HepG2 (cell line): ENCODE results near the gene KDM7A. TPM values are rescaled to one million over a fixed set of nuclear protein-coding genes. Genes with fewer than 3 reads are reported as not detected.
A peak's percentile ranks its signal among the peaks of the same experiment; 100 is the strongest.

Experiments
- CEBPB ChIP-seq: IDR thresholded peaks from 2 replicates; pipeline ENCODE4 v1.6.1; 2011; ENCODE audit warnings: low read depth, low read length, improper control_type of control experiment, borderline replicate concordance
- CENPT ChIP-seq: sonication (generic); formaldehyde crosslinking; IDR thresholded peaks from 2 replicates; pipeline ENCODE4 v1.8.0; 2022; ENCODE audit warnings: low read depth, mild to moderate bottlenecking, moderate library complexity, missing genetic modification reagents
- FIP1L1 ChIP-seq: fragments of 200-400 bp; formaldehyde crosslinking; IDR thresholded peaks from 2 replicates; pipeline ENCODE4 v1.6.1; 2018; ENCODE audit warnings: low read depth, mild to moderate bottlenecking, low read length, moderate library complexity, borderline replicate concordance; ENCODE audit not compliant: insufficient read depth
- FLYWCH1 ChIP-seq: sonication (generic); formaldehyde crosslinking; IDR thresholded peaks from 2 replicates; pipeline ENCODE4 v1.8.1; 2023; ENCODE audit warnings: mild to moderate bottlenecking, missing genetic modification reagents
- FOXO1 ChIP-seq: sonication (generic); formaldehyde crosslinking; IDR thresholded peaks from 2 replicates; pipeline ENCODE4 v1.4.0; 2020; ENCODE audit warnings: missing genetic modification reagents
- FOXP1 ChIP-seq, 2 experiments: fragments of 450-650 bp in 1 of 2; IDR thresholded peaks; 2 replicates each; pipeline ENCODE4 v1.6.1; 2017 to 2018; ENCODE audit warnings: antibody characterized with exemption in 1 of 2
- HOXA7 ChIP-seq: sonication (generic); formaldehyde crosslinking; IDR thresholded peaks from 2 replicates; pipeline ENCODE4 v1.8.1; 2022; ENCODE audit warnings: mild to moderate bottlenecking, missing genetic modification reagents, moderate library complexity
- SETDB1 ChIP-seq: sonication (generic); formaldehyde crosslinking; IDR thresholded peaks from 2 replicates; pipeline ENCODE4 v1.5.1; 2020; ENCODE audit warnings: missing genetic modification reagents, mild to moderate bottlenecking, borderline replicate concordance
- ZNF562 ChIP-seq: sonication (generic); formaldehyde crosslinking; IDR thresholded peaks from 2 replicates; pipeline ENCODE4 v1.8.0; 2022; ENCODE audit warnings: missing genetic modification reagents, borderline replicate concordance
- ZNF605 ChIP-seq: sonication (generic); formaldehyde crosslinking; IDR thresholded peaks from 2 replicates; pipeline ENCODE4 v1.8.0; 2022; ENCODE audit warnings: mild to moderate bottlenecking, missing genetic modification reagents
- polyA plus RNA-seq, 8 experiments: library from polyadenylated mRNA; depleted of rRNA in 3 of 8; stranded (reverse) in 7 of 8; unstranded in 1 of 8; fragments of >200 nt; fragmentation: Illumina TruSeq in 4 of 8; extraction: Trizol in 4 of 8; gene quantifications; 2 replicates each; pipeline versions ENCODE4 v1.2.1 to v1.2.3, GENCODE V29; 2011 to 2016; ENCODE audit warnings: low read depth in 4 of 8, missing spikeins in 1 of 8, mixed read lengths in 1 of 8; ENCODE audit not compliant: insufficient read depth in 1 of 8
- total RNA-seq, 5 experiments: library from RNA; depleted of rRNA; stranded (reverse); fragments of >200 nt; fragmentation: Illumina TruSeq; extraction: Trizol; gene quantifications; 2 replicates each; pipeline ENCODE4 v1.2.3, GENCODE V29; 2016; ENCODE audit warnings: low read depth in 1 of 5
- TF ChIP-seq, protein P1 (sequence below): sonication (generic); formaldehyde crosslinking; IDR thresholded peaks from 2 replicates; pipeline ENCODE4 v1.4.0; 2020; ENCODE audit warnings: missing genetic modification reagents, borderline replicate concordance
- TF ChIP-seq, protein P2 (sequence below): sonication (generic); formaldehyde crosslinking; IDR thresholded peaks from one replicate; pipeline ENCODE4 v1.5.1; 2020; ENCODE audit warnings: mild to moderate bottlenecking, missing genetic modification reagents; ENCODE audit errors: not compliant biosample characterization
- TF ChIP-seq, protein P3 (sequence below): sonication (generic); formaldehyde crosslinking; IDR thresholded peaks from 2 replicates; pipeline ENCODE4 v1.4.0; 2020; ENCODE audit warnings: missing genetic modification reagents, borderline replicate concordance

KDM7A gene
- total and polyA plus RNA-seq, 2 of the 13 experiments (the other 11 are each of a cell fraction or from before 2014, with no cell fraction given): 10.8 to 16.8 TPM

DNA sequence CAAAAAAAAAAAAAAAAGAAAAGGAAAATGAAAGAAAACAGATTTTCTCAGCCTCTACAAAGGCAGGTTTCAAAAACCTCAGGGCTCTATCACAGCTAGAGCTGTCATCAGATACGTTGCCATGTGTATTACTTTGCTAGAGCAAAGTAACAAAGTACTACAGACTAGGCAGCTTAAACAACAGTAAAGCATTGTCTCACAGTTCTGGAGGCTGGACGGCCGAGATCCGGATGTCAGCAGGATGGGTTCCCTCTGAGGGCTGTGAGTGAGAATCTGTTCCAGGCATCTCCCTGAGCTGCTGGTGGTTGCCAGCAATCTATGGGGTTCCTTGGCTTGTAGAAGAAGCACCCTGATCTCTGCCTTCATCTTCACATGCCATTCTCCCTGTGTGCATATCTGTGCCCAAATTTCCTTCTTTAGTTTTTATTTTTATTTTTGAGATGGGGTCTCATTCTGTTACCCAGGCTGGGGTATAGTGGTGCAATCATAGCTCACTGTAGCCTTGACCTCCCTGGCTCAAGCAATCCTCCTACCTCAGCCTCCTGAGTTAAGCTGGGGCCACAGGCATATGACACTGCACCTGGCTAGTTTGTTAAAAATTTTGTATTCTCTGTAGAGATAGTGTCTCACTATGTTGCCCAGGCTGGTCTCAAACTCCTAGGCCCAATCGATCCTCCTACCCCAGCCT is 48.9 kb upstream of the KDM7A start (continued):
- no peak for TF ChIP-seq CENPT (CRISPR knock-in tag)
- TF ChIP-seq HOXA7 (CRISPR knock-in tag): no peak
- TF ChIP-seq, protein P1, sequence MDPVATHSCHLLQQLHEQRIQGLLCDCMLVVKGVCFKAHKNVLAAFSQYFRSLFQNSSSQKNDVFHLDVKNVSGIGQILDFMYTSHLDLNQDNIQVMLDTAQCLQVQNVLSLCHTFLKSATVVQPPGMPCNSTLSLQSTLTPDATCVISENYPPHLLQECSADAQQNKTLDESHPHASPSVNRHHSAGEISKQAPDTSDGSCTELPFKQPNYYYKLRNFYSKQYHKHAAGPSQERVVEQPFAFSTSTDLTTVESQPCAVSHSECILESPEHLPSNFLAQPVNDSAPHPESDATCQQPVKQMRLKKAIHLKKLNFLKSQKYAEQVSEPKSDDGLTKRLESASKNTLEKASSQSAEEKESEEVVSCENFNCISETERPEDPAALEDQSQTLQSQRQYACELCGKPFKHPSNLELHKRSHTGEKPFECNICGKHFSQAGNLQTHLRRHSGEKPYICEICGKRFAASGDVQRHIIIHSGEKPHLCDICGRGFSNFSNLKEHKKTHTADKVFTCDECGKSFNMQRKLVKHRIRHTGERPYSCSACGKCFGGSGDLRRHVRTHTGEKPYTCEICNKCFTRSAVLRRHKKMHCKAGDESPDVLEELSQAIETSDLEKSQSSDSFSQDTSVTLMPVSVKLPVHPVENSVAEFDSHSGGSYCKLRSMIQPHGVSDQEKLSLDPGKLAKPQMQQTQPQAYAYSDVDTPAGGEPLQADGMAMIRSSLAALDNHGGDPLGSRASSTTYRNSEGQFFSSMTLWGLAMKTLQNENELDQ (CRISPR knock-in tag): no peak
- no peak for TF ChIP-seq FIP1L1
- TF ChIP-seq FOXO1: peak; percentile 48; the same call in 1 of the 2 replicates
- no peak for TF ChIP-seq ZNF562 (CRISPR knock-in tag)
- TF ChIP-seq, protein P2, sequence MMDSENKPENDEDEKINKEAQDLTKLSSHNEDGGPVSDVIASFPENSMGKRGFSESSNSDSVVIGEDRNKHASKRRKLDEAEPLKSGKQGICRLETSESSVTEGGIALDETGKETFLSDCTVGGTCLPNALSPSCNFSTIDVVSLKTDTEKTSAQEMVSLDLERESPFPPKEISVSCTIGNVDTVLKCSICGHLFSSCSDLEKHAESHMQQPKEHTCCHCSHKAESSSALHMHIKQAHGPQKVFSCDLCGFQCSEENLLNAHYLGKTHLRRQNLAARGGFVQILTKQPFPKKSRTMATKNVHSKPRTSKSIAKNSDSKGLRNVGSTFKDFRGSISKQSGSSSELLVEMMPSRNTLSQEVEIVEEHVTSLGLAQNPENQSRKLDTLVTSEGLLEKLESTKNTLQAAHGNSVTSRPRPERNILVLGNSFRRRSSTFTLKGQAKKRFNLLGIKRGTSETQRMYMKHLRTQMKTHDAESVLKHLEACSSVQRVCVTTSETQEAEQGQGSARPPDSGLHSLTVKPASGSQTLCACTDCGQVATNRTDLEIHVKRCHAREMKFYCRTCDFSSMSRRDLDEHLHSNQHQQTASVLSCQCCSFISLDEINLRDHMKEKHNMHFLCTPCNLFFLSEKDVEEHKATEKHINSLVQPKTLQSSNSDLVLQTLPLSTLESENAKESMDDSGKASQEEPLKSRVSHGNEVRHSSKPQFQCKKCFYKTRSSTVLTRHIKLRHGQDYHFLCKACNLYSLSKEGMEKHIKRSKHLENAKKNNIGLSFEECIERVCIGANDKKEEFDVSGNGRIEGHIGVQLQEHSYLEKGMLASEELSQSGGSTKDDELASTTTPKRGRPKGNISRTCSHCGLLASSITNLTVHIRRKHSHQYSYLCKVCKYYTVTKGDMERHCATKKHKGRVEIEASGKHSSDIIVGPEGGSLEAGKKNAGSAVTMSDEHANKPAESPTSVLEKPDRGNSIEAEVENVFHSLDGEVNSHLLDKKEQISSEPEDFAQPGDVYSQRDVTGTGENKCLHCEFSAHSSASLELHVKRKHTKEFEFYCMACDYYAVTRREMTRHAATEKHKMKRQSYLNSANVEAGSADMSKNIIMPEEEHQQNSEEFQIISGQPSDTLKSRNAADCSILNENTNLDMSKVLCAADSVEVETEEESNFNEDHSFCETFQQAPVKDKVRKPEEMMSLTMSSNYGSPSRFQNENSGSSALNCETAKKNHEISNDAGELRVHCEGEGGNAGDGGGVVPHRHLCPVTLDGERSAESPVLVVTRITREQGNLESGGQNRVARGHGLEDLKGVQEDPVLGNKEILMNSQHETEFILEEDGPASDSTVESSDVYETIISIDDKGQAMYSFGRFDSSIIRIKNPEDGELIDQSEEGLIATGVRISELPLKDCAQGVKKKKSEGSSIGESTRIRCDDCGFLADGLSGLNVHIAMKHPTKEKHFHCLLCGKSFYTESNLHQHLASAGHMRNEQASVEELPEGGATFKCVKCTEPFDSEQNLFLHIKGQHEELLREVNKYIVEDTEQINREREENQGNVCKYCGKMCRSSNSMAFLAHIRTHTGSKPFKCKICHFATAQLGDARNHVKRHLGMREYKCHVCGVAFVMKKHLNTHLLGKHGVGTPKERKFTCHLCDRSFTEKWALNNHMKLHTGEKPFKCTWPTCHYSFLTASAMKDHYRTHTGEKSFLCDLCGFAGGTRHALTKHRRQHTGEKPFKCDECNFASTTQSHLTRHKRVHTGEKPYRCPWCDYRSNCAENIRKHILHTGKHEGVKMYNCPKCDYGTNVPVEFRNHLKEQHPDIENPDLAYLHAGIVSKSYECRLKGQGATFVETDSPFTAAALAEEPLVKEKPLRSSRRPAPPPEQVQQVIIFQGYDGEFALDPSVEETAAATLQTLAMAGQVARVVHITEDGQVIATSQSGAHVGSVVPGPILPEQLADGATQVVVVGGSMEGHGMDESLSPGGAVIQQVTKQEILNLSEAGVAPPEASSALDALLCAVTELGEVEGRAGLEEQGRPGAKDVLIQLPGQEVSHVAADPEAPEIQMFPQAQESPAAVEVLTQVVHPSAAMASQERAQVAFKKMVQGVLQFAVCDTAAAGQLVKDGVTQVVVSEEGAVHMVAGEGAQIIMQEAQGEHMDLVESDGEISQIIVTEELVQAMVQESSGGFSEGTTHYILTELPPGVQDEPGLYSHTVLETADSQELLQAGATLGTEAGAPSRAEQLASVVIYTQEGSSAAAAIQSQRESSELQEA (CRISPR knock-in tag): no peak
- TF ChIP-seq FLYWCH1: no peak
- no peak for TF ChIP-seq FOXP1 (IDR thresholded peaks at IDR 0.05)
- peak; percentile 11; the same call in 1 of the 2 replicates for TF ChIP-seq FOXP1 (CRISPR knock-in tag; IDR thresholded peaks at IDR 0.05)
- TF ChIP-seq ZNF605: no peak
- TF ChIP-seq, protein P3, sequence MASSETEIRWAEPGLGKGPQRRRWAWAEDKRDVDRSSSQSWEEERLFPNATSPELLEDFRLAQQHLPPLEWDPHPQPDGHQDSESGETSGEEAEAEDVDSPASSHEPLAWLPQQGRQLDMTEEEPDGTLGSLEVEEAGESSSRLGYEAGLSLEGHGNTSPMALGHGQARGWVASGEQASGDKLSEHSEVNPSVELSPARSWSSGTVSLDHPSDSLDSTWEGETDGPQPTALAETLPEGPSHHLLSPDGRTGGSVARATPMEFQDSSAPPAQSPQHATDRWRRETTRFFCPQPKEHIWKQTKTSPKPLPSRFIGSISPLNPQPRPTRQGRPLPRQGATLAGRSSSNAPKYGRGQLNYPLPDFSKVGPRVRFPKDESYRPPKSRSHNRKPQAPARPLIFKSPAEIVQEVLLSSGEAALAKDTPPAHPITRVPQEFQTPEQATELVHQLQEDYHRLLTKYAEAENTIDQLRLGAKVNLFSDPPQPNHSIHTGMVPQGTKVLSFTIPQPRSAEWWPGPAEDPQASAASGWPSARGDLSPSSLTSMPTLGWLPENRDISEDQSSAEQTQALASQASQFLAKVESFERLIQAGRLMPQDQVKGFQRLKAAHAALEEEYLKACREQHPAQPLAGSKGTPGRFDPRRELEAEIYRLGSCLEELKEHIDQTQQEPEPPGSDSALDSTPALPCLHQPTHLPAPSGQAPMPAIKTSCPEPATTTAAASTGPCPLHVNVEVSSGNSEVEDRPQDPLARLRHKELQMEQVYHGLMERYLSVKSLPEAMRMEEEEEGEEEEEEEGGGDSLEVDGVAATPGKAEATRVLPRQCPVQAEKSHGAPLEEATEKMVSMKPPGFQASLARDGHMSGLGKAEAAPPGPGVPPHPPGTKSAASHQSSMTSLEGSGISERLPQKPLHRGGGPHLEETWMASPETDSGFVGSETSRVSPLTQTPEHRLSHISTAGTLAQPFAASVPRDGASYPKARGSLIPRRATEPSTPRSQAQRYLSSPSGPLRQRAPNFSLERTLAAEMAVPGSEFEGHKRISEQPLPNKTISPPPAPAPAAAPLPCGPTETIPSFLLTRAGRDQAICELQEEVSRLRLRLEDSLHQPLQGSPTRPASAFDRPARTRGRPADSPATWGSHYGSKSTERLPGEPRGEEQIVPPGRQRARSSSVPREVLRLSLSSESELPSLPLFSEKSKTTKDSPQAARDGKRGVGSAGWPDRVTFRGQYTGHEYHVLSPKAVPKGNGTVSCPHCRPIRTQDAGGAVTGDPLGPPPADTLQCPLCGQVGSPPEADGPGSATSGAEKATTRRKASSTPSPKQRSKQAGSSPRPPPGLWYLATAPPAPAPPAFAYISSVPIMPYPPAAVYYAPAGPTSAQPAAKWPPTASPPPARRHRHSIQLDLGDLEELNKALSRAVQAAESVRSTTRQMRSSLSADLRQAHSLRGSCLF (CRISPR knock-in tag): no peak
- TF ChIP-seq CEBPB: no peak
- no peak for TF ChIP-seq SETDB1 (CRISPR knock-in tag)
